Tracheal epithelial cell (primary cell): ENCODE data around the gene ZNF268. TPM values are rescaled to one million over a fixed set of nuclear protein-coding genes. Genes with fewer than 3 reads are reported as not detected.

Experiments used
- total RNA-seq: library from RNA; depleted of rRNA; stranded (reverse); fragments of >200 nt; gene quantifications from 2 replicates; pipeline ENCODE4 v1.2.1, GENCODE V29; 2014

ZNF268 gene
- 16.6 and 26.5 TPM in 2 replicates for total RNA-seq

GRCh38 chr12:133181238-133181959 is at the start of gene ZNF268:
TSS of gene ZNF268 (plus strand) at chr12:133181495. CDS start at chr12:133181998, 503 bp downstream.

GRCh38 chr12:133235401-133236112 is 54.3 kb downstream of the ZNF268 start, which contains the start of gene ANHX:
TSS of gene ANHX (minus strand) at chr12:133235877. CDS start at chr12:133234356, 1,521 bp downstream.

Other genes starting within 250 kb of the ZNF268 start
- 4.1 and 4.9 TPM in 2 replicates for gene ZNF605, start 225.2 kb upstream of the ZNF268 start, total RNA-seq
- 8.3 and 17.8 TPM in 2 replicates for gene ZNF26, start 195.1 kb upstream of the ZNF268 start, total RNA-seq
- gene ZNF84, start 144.0 kb upstream of the ZNF268 start, total RNA-seq: 15.3 and 22.2 TPM in 2 replicates
- 14.5 and 18.8 TPM in 2 replicates for gene ZNF140, start 100.6 kb upstream of the ZNF268 start, total RNA-seq
- gene ZNF891, start 51.2 kb upstream of the ZNF268 start, total RNA-seq: 0.43 and 0.48 TPM in 2 replicates
- gene ZNF10, start 50.9 kb upstream of the ZNF268 start, total RNA-seq: 1.7 and 4.3 TPM in 2 replicates
- not detected in 2 replicates for gene ANHX, start 54.4 kb downstream of the ZNF268 start, total RNA-seq